SK-N-SH (cell line): ENCODE measurements around the gene RAPGEF3.

Source experiments
- CHD2 ChIP-seq: fragments of 150-350 bp; IDR thresholded peaks from 2 replicates; pipeline ENCODE4 v1.6.1; 2018; ENCODE audit warnings: low read length; ENCODE audit not compliant: partially characterized antibody
- EZH2phosphoT487 ChIP-seq: fragments of 200-600 bp; sonication (generic); IDR thresholded peaks from 2 replicates; pipeline ENCODE4 v1.6.1; 2017; ENCODE audit warnings: low read depth, mixed run types, mild to moderate bottlenecking, antibody characterized with exemption, moderate library complexity, borderline replicate concordance
- FOXM1 ChIP-seq: IDR thresholded peaks from 2 replicates; pipeline ENCODE4 v1.4.0; 2012; ENCODE audit warnings: low read depth, mild to moderate bottlenecking
- REST ChIP-seq: IDR thresholded peaks from 2 replicates; pipeline ENCODE4 v1.6.1; 2012; ENCODE audit warnings: mild to moderate bottlenecking, low read depth, low read length, moderate library complexity
- SIN3A ChIP-seq: IDR thresholded peaks from 2 replicates; pipeline ENCODE4 v1.6.1; 2012; ENCODE audit warnings: low read depth, mild to moderate bottlenecking, low read length, moderate library complexity, borderline replicate concordance
- TF ChIP-seq, protein P1 (sequence below): fragments of 200-600 bp; sonication (generic); IDR thresholded peaks from 2 replicates; pipeline ENCODE4 v1.6.1; 2017; ENCODE audit warnings: antibody characterized with exemption, mild to moderate bottlenecking, moderate library complexity

DNA sequence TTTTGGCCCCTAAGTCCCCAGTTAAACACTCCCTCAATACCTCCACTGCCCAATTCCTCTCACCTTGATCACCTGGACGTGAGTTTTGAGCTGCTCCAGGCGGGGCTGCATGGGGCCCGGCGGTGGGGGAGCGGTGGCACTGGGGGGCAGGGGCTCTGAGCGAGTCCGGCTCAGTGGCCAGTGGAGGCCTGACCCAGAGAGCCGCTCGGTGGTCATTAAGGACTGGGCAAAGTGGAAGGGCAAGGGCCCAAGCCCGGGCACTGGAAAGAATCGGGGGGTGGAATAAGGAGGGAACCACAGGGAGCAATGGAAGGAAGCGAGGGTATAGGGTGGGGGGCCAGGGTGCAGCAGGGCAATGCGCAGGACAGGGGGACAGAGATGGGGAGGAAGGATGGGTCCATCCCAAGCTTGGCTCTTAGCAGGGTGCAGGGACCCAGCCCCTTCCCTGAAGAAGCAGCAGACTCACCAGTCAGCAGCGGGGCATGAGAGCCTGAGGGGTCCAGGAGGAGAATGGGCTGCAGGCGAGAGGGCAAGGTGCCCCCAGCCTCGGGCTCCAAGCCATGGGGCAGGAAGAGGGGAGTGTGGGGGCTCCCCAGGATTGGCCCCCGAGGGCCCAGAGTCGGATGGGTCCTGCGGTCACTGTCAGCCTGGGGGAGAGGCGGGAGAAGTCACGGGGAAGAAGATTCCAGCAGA lies 36.6 kb upstream of the RAPGEF3 start:
- TF ChIP-seq EZH2phosphoT487 (no peak), SIN3A (no peak), REST (no peak), CHD2 (no peak), FOXM1 (no peak)
- TF ChIP-seq, protein P1, sequence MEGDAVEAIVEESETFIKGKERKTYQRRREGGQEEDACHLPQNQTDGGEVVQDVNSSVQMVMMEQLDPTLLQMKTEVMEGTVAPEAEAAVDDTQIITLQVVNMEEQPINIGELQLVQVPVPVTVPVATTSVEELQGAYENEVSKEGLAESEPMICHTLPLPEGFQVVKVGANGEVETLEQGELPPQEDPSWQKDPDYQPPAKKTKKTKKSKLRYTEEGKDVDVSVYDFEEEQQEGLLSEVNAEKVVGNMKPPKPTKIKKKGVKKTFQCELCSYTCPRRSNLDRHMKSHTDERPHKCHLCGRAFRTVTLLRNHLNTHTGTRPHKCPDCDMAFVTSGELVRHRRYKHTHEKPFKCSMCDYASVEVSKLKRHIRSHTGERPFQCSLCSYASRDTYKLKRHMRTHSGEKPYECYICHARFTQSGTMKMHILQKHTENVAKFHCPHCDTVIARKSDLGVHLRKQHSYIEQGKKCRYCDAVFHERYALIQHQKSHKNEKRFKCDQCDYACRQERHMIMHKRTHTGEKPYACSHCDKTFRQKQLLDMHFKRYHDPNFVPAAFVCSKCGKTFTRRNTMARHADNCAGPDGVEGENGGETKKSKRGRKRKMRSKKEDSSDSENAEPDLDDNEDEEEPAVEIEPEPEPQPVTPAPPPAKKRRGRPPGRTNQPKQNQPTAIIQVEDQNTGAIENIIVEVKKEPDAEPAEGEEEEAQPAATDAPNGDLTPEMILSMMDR = no peak
